Skeletal muscle satellite cell (primary cell): ENCODE measurements around the gene LRRK1.
"Not testable (repeated sequence)": the region's sequence is repeated elsewhere in the genome, so short reads cannot be mapped to it uniquely, and the experiment has no call there.

Source experiments
- H3K27me3 ChIP-seq: 2 replicates; pipeline ENCODE4 v1.7.0; 2013; ENCODE audit warnings: low read length; ENCODE audit not compliant: control insufficient read depth, insufficient read depth
- H3K36me3 ChIP-seq: 2 replicates; pipeline ENCODE4 v1.7.0; 2013; ENCODE audit warnings: mild to moderate bottlenecking, control low read depth, low read length; ENCODE audit not compliant: insufficient read depth
- H3K4me1 ChIP-seq: 2 replicates; pipeline ENCODE4 v1.7.0; 2013; ENCODE audit warnings: low read length; ENCODE audit not compliant: control insufficient read depth, insufficient read depth
- H3K4me2 ChIP-seq: 2 replicates; pipeline ENCODE4 v1.7.0; 2013; ENCODE audit warnings: mild to moderate bottlenecking, low read length
- H3K4me3 ChIP-seq: 2 replicates; pipeline ENCODE4 v1.7.0; 2013; ENCODE audit warnings: low read length
- H3K9ac ChIP-seq: 2 replicates; pipeline ENCODE4 v1.7.0; 2013; ENCODE audit warnings: mild to moderate bottlenecking, low read depth, low read length, moderate library complexity
- H3K9me3 ChIP-seq: replicated peaks from 2 replicates; pipeline ENCODE4 v1.7.0; 2013; ENCODE audit warnings: mild to moderate bottlenecking, control low read depth, low read length

Gene LRRK1

GRCh38 chr15:101092156-101092866, 173.2 kb downstream of the LRRK1 start:
- no peaks in the 10 kb centered on the region for H3K36me3 ChIP-seq
- no peak overlapping the region for H3K4me3 ChIP-seq
- H3K4me1 ChIP-seq: peaks cover 16% of the 10 kb centered on the region
- H3K9me3 ChIP-seq: no peaks in the 10 kb centered on the region
- H3K9ac ChIP-seq: peak overlapping the region; percentile 39
- H3K27me3 ChIP-seq: peaks cover 7% of the 10 kb centered on the region
- H3K4me2 ChIP-seq: peak overlapping the region; percentile 59

GRCh38 chr15:101092867-101093202, 173.7 kb downstream of the LRRK1 start:
- Histone ChIP-seq H3K4me2 (no peak overlapping the region), H3K9ac (no peak overlapping the region), H3K4me3 (no peak overlapping the region)

GRCh38 chr15:101093958-101094357, 174.8 kb downstream of the LRRK1 start:
- Histone ChIP-seq H3K4me2 (no peak overlapping the region), H3K27me3 (peaks cover 7% of the 10 kb centered on the region), H3K4me3 (no peak overlapping the region), H3K4me1 (peaks cover 16% of the 10 kb centered on the region), H3K36me3 (no peaks in the 10 kb centered on the region), H3K9ac (no peak overlapping the region), H3K9me3 (no peaks in the 10 kb centered on the region)

More at GRCh38 chr15:101092867-101093202, 173.7 kb downstream of the LRRK1 start:
- Histone ChIP-seq H3K4me1 (peaks cover 16% of the 10 kb centered on the region), H3K27me3 (peaks cover 7% of the 10 kb centered on the region), H3K9me3 (no peaks in the 10 kb centered on the region), H3K36me3 (no peaks in the 10 kb centered on the region)

- H3K27me3 ChIP-seq, H3K9me3 ChIP-seq: not testable (repeated sequence)
- peaks cover 15% of the 10 kb centered on the region for H3K4me1 ChIP-seq
Measured at GRCh38 chr15:101095796-101096406, 176.7 kb downstream of the LRRK1 start.

GRCh38 chr15:101097111-101097510, 178.0 kb downstream of the LRRK1 start:
- Histone ChIP-seq H3K4me1 (peaks cover 3% of the 10 kb centered on the region), H3K4me3 (no peak overlapping the region), H3K4me2 (no peak overlapping the region), H3K9ac (no peak overlapping the region), H3K36me3 (no peaks in the 10 kb centered on the region), H3K27me3 (peaks cover 7% of the 10 kb centered on the region), H3K9me3 (no peaks in the 10 kb centered on the region)

More at GRCh38 chr15:101095796-101096406, 176.7 kb downstream of the LRRK1 start:
- not testable (repeated sequence) for H3K9ac ChIP-seq, H3K36me3 ChIP-seq, H3K4me3 ChIP-seq, H3K4me2 ChIP-seq

- Histone ChIP-seq H3K4me1 (no peaks in the 10 kb centered on the region), H3K9me3 (no peaks in the 10 kb centered on the region), H3K36me3 (no peaks in the 10 kb centered on the region), H3K27me3 (peaks cover 7% of the 10 kb centered on the region), H3K4me2 (no peak overlapping the region), H3K4me3 (no peak overlapping the region), H3K9ac (no peak overlapping the region)
Measured at GRCh38 chr15:101099183-101099582, 180.0 kb downstream of the LRRK1 start.

GRCh38 chr15:101100118-101100517, 181.0 kb downstream of the LRRK1 start:
- H3K9ac ChIP-seq: no peak overlapping the region
- no peaks in the 10 kb centered on the region for H3K36me3 ChIP-seq
- H3K9me3 ChIP-seq: no peaks in the 10 kb centered on the region
- no peak overlapping the region for H3K4me3 ChIP-seq
- no peak overlapping the region for H3K4me2 ChIP-seq
- peaks cover 7% of the 10 kb centered on the region for H3K27me3 ChIP-seq
- peaks cover 4% of the 10 kb centered on the region for H3K4me1 ChIP-seq

- Histone ChIP-seq H3K9ac (no peak overlapping the region), H3K4me3 (no peak overlapping the region), H3K4me2 (no peak overlapping the region)
Measured at GRCh38 chr15:101100593-101101442, 181.7 kb downstream of the LRRK1 start.

GRCh38 chr15:101101676-101102075, 182.5 kb downstream of the LRRK1 start:
- Histone ChIP-seq H3K36me3 (no peaks in the 10 kb centered on the region), H3K4me3 (no peak overlapping the region), H3K4me1 (peaks cover 8% of the 10 kb centered on the region), H3K27me3 (no peaks in the 10 kb centered on the region), H3K9ac (no peak overlapping the region), H3K4me2 (no peak overlapping the region), H3K9me3 (no peaks in the 10 kb centered on the region)

More at GRCh38 chr15:101100593-101101442, 181.7 kb downstream of the LRRK1 start:
- Histone ChIP-seq H3K4me1 (peaks cover 8% of the 10 kb centered on the region), H3K36me3 (no peaks in the 10 kb centered on the region), H3K27me3 (peaks cover 4% of the 10 kb centered on the region), H3K9me3 (no peaks in the 10 kb centered on the region)

GRCh38 chr15:101102746-101103145, 183.6 kb downstream of the LRRK1 start:
- no peaks in the 10 kb centered on the region for H3K36me3 ChIP-seq
- no peaks in the 10 kb centered on the region for H3K27me3 ChIP-seq
- no peak overlapping the region for H3K4me3 ChIP-seq
- H3K9me3 ChIP-seq: no peaks in the 10 kb centered on the region
- no peak overlapping the region for H3K4me2 ChIP-seq
- no peak overlapping the region for H3K9ac ChIP-seq
- H3K4me1 ChIP-seq: peaks cover 8% of the 10 kb centered on the region

GRCh38 chr15:101103598-101103997, 184.4 kb downstream of the LRRK1 start:
- peaks cover 8% of the 10 kb centered on the region for H3K4me1 ChIP-seq
- no peaks in the 10 kb centered on the region for H3K36me3 ChIP-seq
- no peak overlapping the region for H3K4me3 ChIP-seq
- no peak overlapping the region for H3K9ac ChIP-seq
- H3K9me3 ChIP-seq: no peaks in the 10 kb centered on the region
- H3K27me3 ChIP-seq: no peaks in the 10 kb centered on the region
- no peak overlapping the region for H3K4me2 ChIP-seq
